ENCODE measurements around the gene CRISPLD2.

- TF ChIP-seq CTCF (IDR thresholded peaks at IDR 0.05) (no peak), ZFX (IDR thresholded peaks at IDR 0.05; ENCODE audit: borderline replicate concordance) (no peak)
Measured at GRCh38 chr16:84926462-84926861, 106.7 kb downstream of the CRISPLD2 start.

All from 22Rv1 (cell line).